T-helper 2 cell (primary cell): ENCODE measurements around the gene ACSM2B.
"Not testable (repeated sequence)": the region's sequence is repeated elsewhere in the genome, so short reads cannot be mapped to it uniquely, and the experiment has no call there.

Source experiments
- DNase-seq, 5 experiments: peaks; one replicate each; pipeline versions ENCODE4 v3.0.0 to v3.0.0-alpha.2; 2012 to 2022
- total RNA-seq, 2 donors: gene quantifications; one replicate each; lab custom pipeline; 2026; lab: John Stamatoyannopoulos, UW

Gene ACSM2B, protein sequence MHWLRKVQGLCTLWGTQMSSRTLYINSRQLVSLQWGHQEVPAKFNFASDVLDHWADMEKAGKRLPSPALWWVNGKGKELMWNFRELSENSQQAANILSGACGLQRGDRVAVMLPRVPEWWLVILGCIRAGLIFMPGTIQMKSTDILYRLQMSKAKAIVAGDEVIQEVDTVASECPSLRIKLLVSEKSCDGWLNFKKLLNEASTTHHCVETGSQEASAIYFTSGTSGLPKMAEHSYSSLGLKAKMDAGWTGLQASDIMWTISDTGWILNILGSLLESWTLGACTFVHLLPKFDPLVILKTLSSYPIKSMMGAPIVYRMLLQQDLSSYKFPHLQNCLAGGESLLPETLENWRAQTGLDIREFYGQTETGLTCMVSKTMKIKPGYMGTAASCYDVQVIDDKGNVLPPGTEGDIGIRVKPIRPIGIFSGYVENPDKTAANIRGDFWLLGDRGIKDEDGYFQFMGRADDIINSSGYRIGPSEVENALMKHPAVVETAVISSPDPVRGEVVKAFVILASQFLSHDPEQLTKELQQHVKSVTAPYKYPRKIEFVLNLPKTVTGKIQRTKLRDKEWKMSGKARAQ
- 0 reads per million in 2 donors for total RNA-seq

DNA sequence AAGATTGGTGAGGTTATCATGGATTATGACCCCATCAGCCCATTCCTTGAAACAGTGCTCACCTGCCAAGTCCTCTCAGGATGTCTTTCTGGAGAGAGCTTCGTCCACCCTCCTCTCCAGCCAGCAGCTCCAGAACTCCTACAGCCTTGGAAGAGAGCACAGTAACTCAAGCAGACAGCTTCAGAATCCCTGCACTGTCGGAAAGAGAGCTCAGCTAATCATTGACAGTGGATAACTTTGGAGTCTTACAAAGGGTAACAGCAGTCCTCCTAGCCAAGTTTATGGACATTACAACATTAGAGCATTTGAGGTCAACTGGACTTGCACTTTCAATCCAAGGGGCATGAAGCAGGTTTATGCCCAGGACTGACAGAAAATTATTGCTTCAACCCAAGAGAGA is at the start of gene ACSM2B:
ACSM2B (minus strand) TSS at position 223 of the 400 bp plus-strand sequence. CDS start 11,522 bp downstream, outside the sequence.
- DNase-seq = not testable (repeated sequence)

DNA sequence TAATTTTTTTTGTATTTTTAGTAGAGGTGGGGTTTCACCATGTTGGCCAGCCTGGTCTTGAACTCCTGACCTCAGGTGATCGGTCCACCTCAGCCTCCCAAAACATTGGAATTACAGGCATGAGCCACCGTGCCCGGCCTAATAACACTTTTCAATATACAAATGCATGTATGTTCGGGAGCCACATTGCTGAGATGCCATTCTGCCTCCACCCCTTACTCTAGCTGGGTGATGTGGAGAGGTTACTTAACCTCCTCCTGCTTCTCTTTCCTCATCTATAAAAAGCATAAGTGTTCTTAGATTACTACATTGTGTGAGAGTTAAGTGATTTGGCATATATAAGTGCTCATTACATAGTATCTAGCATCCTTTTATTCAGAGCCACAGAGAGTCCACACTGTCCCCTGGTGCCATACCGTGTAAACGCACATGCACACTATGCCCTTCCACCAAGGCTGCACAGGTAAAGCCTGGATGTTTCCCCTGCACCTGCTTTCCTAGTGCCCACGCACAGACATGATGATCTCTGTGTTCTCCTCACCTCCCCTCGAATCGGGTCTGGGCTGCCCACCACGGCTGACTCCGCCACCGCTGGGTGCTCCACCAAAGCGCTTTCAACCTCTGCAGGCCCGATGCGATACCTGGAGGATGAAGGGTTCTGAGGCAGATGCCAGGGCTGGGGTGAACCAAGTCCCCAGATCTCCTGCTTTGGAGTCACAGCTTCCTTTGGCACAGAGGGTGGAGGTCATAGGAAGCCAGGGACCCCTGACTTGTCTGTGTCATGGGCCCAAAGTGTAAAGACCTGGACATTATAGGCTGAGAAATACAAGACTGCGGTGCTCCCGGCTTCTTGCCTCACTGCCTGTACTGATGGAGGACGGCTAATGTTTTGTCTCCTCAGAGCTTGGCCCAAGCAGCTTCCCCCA is 49.0 kb upstream of the ACSM2B start:
- DNase-seq = no peak

DNA sequence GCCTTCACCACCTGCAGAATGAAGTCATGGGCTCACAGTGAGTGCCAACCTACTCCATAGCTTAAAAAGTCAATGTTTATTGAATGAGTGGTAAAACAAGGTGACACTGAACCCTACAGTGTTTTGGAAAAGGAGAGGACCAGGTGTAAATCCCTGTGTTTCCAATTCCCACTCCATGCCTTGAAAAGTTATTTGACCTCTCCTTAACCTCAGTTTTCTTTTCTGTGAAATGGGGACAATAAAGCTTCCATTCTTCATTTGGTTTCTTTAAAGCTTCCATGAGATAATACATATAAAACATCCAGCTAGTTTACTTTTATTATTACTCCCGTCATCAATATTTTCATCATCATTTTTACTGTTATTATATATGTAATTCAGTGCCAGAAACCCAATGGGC is 48.0 kb upstream of the ACSM2B start:
- DNase-seq = no peak

DNA sequence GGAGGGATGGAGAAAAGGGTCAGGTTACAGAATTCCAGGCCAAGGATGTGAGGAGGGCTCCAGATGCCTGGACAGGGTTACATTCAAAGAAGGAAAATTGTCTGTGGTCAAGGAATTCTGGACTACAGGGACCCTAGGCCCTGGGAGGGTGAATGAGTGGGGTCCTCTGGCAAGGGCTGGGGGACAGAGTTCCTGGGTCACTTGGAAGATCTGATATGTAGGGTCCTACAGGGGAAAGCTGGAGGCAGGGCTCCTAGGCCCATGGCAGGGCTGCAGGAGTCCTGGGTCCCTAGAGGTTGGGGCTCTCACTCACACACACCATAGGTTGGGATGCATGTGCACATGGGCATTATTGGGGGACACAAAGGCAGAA is 46.3 kb upstream of the ACSM2B start:
- DNase-seq = no peak

DNA sequence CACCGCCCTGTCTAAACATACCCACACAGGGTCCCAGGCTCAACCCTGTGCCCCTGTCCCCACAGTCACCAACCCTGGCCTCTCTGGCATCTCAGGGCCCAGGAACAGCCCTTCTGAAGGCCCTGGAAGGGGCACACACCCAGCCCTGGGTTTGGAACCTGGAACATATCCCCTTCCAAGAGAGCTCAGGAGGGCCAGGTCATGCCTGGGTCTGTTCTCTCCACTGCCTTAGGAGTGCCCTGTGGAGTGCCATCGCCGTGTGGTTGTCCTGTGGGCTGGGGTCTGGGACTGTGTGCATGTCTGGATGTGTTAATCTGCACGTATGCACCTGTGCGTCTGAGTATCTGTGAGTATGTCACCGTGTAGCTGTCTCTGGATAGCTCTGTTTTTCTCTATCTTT is 45.2 kb upstream of the ACSM2B start:
- DNase-seq = no peak

DNA sequence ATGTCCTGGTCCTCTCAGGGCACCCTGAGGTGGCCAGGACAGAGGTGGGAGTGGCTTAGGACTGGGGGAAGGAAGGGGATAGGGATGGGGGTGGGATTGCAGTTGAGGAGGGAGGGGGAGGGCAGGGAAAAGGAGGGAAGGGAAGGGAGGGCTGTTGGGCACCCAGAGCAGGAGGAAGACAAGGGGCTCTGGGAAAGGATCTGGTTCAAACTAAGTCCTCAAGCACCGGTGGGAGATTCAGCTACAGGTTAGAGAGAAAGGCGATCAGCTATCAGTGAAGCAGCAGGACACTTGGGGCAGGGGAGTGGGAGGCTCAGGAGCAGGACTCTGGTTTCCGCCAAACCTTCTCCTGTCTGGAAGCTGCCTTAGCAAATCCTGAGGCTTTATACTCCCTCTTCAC is 44.6 kb upstream of the ACSM2B start:
- no peak for DNase-seq

DNA sequence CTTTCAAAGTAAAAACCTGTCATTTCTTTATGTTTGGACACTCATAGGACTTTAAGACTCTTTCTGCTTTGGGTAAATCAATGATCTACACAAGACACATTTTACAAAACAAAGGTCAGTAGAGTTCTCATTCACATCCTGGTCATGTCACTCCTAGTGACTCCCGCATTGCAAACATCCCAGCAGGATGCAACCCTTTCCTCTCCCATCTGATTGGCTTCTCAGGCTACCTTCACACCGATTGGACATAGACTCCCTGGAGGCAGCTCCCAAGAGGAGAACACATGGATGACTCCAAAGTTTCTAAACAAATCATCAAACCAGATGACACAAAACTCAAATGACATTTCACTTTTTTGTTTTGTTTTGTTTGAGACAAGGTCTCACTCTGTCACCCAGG is 43.8 kb upstream of the ACSM2B start:
- no peak for DNase-seq

DNA sequence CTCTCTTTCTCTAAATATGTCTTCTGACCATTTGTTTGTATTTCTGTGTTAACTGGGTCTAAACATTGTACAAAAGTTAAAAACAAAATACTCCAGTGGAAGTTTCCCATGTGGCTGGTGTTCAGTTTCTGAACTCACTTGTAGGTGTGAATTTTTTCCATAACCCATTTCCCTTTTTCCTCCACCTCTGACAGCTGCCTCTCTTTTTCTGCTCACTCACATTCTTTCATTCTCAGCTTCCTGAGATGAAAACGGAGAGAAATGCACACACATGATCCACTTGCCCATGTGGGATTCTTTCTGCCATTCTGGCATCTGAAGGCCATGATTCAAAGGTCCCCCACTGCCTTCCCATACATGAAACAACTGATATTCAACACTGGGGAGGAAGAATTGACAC is 41.1 kb upstream of the ACSM2B start:
- no peak for DNase-seq

DNA sequence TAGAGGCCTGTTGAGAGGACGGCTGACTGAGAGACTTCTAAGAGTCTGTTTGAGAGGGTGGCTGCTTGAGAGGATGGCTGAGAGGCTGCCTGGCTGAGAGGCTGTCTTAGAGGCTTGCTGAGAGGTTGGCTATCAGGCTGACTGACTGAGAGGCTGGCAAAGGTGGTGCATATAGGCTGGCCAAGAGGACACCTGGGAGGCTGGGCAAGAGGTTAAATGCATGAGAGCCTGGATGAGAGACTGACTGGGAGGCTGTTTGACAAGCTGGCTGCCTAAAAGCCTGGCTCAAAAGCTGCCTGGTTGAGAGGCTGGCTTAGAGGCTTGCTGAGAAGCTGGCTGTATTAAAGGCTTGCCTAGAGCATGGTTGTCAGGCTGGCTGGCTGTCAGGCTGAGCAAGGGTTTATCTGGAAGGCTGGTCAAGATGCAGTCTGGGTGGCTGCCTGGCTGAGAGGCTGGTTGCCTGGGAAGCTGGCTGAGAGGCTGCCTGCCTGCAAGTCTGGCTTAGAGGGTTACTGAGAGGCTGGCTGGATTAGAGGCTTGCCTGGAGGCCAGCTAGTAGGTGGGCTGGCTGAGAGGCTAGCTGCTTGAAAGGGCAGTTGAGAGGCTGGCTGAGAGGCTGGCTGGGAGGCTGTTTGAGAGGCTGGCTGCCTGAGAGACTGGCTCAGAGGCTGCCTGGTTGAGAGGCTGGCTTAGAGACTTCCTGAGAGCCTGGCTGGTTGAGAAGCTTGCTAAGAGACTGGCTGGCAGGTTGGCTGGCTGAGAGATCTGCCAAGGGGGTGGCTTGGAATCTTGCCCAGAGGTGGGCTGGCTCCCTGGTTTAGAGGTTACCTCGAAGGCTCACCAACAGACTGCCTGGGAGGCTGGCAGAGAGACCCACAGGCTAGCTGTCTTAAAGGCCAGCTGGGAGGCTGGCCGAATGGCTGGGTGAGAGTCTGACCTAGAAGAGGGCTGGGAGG is 38.3 kb upstream of the ACSM2B start:
- DNase-seq = no peak

DNA sequence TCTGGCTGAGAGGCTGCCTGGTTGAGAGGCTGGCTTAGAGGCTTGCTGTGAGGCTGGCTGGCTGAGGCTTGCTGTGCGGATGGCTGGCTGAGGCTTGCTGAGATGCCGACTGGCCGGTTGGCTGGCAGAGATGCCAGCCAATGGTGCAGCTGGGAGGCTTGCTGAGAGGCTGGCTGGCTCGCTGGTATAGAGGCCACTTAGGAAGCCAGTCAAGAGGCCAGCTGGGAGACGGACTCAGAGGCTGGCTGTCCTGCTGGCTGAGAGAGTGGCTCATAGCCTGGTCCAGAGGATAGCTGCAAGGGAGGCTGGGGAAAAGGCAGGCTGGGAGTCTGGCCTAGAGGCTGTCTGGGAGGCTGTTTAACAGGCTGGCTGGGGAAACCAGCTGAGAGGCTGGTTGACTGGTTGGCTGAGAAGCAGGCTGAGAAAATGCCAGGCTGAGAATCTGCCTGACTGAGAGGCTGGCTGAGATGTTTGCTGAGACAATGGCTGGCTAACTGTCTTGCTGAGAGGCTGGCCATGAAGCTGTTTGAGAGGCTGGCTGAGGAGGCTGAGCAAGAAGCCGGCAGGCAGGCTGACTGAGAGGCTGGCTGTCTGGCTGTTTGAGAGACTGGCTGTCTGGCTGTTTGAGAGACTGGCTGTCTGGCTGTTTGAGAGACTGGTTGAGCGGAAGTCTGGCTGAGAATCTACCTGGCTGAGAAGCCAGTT is 37.5 kb upstream of the ACSM2B start:
- DNase-seq = no peak

DNA sequence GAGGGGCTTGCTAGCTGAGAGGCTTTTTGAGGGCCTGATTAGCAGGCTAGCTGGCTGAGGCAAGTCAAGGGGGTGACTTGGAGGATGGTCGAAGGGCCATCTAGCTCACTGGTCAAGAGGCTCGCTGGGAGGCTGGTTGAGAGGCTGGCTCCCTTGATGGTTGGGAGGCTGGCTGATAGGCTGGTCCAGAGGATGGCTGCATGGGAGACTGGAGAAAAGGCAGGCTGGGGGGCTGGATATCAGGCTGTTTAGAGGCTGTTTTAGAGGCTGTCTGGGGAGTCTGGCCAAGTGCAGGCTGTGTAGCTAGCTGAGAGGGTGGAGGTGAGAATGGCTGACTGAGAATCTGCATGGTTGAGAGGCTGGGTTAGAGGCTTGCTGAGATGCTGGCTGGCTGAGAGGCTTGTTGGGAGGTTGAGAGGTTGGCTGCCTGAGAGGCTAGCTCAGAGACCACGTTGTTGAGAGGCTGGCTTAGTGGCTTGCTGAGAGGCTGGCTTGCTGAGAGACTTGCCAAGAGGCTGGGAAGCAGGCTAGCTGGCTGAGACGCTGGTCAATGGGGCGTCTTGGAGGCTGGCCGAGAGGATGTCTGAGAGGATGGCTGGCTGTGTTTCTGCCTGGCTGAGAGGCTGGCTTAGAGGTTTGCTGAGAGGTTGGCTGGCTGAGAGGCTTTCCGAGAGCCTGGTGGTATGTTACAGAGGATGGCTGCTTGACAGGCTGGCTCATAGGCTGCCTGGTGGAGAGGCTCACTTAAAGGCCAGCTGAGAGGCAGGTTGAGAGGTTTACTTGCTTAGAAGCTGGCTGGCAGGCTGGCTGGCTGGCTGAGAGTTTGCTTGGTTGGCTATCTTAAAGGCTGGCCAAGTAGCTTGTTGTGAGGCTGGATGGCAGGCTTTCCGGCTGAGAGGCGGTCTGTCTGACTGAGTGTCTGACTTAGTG is 36.6 kb upstream of the ACSM2B start:
- no peak for DNase-seq

DNA sequence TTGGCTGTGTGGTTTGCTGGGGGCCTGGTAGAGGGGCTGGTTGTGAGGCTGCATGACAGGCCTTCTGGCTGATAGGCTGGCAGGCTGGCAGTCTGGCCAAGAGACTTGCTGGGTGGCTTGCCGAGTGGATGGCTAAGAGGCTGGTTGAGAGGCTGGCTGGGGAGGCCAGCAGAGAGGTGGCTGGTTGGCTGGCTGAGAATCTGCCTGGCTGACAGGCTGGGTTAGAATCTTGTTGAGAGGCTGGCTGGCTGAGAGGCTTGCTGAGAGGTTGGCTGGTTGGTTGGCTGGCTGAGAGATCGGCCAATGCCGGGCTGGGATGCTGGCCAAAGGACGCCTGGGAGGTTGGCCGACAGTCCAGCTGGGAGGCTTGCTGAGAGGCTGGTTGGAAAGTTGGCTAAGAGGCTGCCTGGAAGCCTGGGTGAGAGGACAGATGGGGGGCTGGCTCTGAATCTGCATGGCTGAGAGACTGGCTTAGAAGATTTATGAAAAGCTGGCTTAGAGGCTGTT is 35.9 kb upstream of the ACSM2B start:
- no peak for DNase-seq

DNA sequence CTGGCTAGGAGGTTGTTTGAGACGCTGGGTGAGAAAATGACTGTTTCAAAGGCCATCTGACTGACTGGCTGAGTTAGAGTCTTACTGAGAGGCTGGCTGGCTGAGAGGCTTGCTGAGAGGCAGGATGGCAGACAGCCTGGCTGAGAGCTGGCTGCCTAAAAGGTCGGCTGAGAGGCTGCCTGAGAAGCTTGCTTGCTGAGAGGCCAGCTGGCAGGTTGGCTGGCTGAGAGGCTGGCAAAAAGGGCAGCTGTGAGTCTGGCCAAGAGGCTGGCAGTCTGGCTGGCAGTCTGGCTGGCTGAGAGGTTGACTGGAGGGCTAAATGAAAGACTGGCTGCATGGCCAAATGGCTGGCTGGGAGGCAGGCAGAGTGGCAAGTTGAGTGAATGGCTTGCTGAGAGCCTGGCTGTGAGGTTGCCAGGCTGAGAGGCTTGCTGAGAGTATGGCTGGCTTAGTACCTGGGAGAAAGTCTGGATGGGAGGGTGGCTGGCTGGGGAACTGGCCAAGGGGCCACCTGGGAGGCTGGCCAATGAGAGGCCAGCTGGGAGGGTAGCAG is 35.3 kb upstream of the ACSM2B start:
- no peak for DNase-seq

DNA sequence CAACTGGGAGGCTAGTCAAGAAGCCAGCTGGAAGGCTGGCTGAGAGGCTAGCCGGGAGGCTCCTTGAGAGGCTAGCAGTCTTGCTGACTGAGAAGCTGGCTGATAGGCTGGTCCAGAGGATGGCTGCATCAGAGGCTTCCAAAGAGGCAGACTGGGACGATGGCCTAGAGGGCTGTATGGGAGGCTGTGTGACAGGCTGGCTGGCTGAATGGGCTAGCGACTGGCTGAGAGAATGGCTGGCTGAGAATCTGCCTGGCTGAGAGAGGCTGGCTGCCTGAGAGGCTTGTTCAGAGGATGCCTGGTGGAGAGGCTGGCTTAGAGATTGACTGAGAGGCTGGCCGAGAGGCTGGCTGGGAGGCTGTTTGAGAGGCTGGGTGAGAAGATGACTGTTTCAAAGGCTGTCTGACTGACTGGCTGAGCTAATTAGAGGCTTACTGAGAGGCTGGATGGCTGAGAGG is 34.8 kb upstream of the ACSM2B start:
- DNase-seq = no peak

DNA sequence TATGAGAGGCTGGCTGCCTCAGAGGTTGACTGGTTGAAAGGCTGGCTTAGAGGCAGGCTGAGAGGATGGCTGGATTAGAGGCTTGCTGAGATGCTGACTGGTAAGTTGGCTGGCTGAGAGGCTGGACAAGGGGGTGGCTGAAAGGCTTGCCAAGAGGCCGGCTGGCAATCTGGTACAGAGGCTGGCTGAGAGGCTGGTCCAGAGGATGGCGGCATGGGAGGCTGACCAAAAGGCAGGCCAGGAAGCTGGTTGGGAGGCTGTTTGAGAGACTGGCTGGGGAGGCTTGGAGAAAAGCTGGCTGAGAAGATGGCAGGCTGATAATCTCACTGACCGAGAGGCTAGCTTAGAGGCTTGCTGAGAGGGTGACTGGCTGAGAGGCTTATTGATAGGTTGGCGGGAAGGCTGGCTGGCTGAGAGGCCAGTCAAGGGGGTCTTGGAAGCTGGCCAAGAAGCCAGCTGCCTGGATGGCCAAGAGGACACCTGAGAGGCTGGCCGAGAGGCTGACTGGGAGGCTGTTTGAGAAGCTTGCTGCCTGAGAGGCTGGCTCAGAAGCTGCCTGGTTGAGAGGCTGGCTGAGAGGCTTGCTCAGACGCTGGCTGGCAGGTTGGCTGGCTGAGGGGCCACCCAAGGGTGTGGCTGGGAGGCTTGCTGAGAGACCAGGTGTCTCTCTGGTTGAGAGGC is 34.2 kb upstream of the ACSM2B start:
- no peak for DNase-seq

DNA sequence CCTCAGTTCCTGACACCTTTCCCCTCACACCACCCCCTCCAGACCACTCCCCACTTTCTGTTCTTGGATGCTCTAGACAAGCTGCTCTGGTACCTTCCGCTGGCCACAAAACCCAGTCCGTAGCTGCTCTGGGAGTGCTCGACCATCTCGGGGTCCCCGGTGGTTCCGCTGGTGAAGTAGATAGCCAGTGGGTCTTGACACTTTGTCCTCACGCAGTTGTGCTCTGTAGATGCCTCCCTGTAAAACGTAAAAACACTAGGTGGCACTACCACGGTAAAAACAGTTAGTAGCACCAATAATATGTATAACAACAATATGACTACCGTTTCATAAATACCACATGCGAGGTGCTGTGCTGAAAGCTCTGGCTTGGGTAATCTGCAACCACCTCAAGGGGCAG is 26.0 kb upstream of the ACSM2B start:
- DNase-seq = peak in 1 of 5 experiments; percentile 23

DNA sequence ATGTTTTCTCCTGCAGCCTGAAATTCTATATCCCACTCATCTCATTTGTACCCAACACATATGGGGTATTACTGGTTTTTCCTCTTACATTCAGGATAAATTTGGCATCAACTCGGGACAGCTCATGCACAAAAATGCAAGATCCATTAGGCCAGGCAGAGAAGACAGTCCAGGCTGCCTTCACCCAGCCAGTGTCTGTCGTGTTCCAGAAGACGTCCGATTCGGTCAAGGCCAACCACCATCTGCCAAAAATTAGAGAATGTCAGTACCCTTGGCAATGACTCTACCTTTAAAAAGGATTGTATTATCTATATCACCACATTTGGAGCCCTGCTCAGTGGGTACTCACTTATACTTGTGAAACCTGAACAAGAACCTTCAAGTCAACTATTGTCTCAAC is 23.3 kb upstream of the ACSM2B start:
- not testable (repeated sequence) for DNase-seq

DNA sequence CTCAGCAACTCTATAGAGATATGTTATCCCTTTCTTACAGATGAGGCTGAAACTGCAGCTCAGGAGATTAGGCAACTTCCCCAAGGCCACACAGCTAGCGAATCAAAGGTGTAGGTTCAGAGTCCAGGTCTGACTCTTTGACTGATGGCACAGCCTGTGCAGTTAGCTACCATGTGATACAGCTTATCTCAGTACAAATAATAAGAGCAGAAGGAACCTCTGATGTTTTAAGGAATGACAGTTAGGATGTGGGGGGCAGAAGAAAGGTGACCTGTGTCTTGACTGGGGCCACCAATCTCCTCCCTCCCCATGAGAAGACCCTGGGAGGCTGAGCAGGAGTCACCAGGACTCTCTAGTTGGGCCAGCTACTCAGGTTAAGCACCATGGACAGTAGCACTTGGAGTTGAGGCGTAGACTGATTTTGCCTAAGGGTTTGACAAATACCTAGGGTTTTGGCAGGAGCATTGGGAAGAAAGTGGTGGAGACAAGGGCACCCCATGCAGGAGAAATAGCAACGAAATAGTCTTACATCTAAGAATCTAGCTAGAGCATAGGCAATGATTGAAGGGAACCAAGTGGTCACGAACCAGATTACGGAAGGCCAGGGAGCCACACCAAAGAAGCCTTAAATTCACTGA is 22.8 kb upstream of the ACSM2B start:
- DNase-seq = no peak

DNA sequence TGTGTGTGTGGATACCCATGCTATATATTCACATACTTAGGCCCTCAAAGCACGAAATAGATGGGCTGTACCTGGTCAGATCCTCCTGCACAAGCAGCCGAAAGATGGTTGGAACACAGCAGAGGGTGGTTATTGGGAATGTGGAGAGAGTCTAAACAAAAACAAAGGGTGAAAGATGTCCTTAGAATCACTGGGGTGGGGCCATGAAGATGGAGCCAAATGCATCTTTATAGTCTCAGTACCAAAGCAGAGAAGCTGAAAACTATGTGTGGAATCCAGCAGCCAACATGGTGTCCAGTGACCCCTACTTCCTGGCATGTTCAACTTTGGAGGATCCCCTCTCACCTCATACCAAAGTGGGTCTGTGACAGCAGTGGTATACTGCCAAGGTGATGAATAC is 19.5 kb upstream of the ACSM2B start:
- DNase-seq = not testable (repeated sequence)
